IMR-90 (cell line): ENCODE data around the gene OPCML. TPM values are rescaled to one million over a fixed set of nuclear protein-coding genes. Genes with fewer than 3 reads are reported as not detected.

ENCODE experiments used
- ATAC-seq: fragments of 200-7000 bp; cut with Tn5 transposase; 2 replicates; pipeline ENCODE4 v1.9.1; 2020; ENCODE audit warnings: low read depth, mild to moderate bottlenecking, moderate library complexity
- BruUV-seq: library from RNA; stranded (reverse); fragments of 400-500 nt; replicated peaks from 2 replicates; lab custom pipeline; 2021; lab: Mats Ljungman, UMichigan
- CTCF ChIA-PET: fragments of 300-600 bp; formaldehyde crosslinking; extraction: SDS; loops from one replicate; lab custom pipeline; 2021; ENCODE audit warnings: antibody characterized with exemption; lab: Yijun Ruan, JAX
- POLR2A ChIA-PET: fragments of 300-600 bp; sonication (Branson Sonifier 250); formaldehyde crosslinking; loops from one replicate; lab custom pipeline; 2022; ENCODE audit warnings: antibody characterized with exemption; ENCODE audit not compliant: unreplicated experiment; lab: Charles Lee
- DNase-seq: peaks from one replicate; pipeline ENCODE4 v3.0.0; 2013
- H2AFZ ChIP-seq: replicated peaks from 2 replicates; pipeline ENCODE3; 2013; ENCODE audit warnings: low read length, mild to moderate bottlenecking; ENCODE audit not compliant: poor library complexity
- H2AK5ac ChIP-seq: 2 replicates; pipeline ENCODE4 v1.6.1; 2013; ENCODE audit warnings: low read depth, low read length, inconsistent platforms
- H2AK9ac ChIP-seq: replicated peaks from 2 replicates; pipeline ENCODE3; 2013; ENCODE audit warnings: mild to moderate bottlenecking, low read depth, low read length, moderate library complexity; ENCODE audit not compliant: poor library complexity
- H2BK120ac ChIP-seq: 2 replicates; pipeline ENCODE4 v1.6.1; 2013; ENCODE audit warnings: low read depth, low read length, inconsistent platforms
- H2BK15ac ChIP-seq: 3 replicates; pipeline ENCODE4 v1.6.1; 2013; ENCODE audit warnings: low read depth, low read length, inconsistent platforms
- H2BK20ac ChIP-seq: 2 replicates; pipeline ENCODE4 v1.6.1; 2013; ENCODE audit warnings: low read depth, mild to moderate bottlenecking, inconsistent platforms, low read length, moderate library complexity
- H2BK5ac ChIP-seq: 2 replicates; pipeline ENCODE4 v1.6.1; 2013; ENCODE audit warnings: mild to moderate bottlenecking, low read depth, low read length, inconsistent platforms; ENCODE audit not compliant: poor library complexity, severe bottlenecking
- H3K14ac ChIP-seq: replicated peaks from 2 replicates; pipeline ENCODE4 v1.6.1; 2013; ENCODE audit warnings: low read depth, low read length, inconsistent platforms
- H3K18ac ChIP-seq: 2 replicates; pipeline ENCODE4 v1.6.1; 2013; ENCODE audit warnings: low read depth, low read length, control low read depth
- H3K23ac ChIP-seq: 2 replicates; pipeline ENCODE4 v1.6.1; 2013; ENCODE audit warnings: low read depth, low read length, inconsistent platforms
- H3K27ac ChIP-seq: 2 replicates; pipeline ENCODE4 v1.5.1; 2013; ENCODE audit warnings: mild to moderate bottlenecking, control low read depth, low read length; ENCODE audit not compliant: insufficient read depth
- H3K27me3 ChIP-seq: 2 replicates; pipeline ENCODE4 v1.6.1; 2013; ENCODE audit warnings: low read length; ENCODE audit not compliant: control insufficient read depth, insufficient read depth
- H3K36me3 ChIP-seq: 2 replicates; pipeline ENCODE4 v1.6.1; 2013; ENCODE audit warnings: low read length, mixed read lengths; ENCODE audit not compliant: control insufficient read depth, insufficient read depth
- H3K4ac ChIP-seq: 2 replicates; pipeline ENCODE4 v1.6.1; 2013; ENCODE audit warnings: low read depth, low read length, inconsistent platforms
- H3K4me1 ChIP-seq: 2 replicates; pipeline ENCODE4 v1.6.1; 2013; ENCODE audit warnings: low read length, mixed read lengths; ENCODE audit not compliant: control insufficient read depth, insufficient read depth
- H3K4me2 ChIP-seq: 2 replicates; pipeline ENCODE4 v1.6.1; 2013; ENCODE audit warnings: low read depth, mild to moderate bottlenecking, control low read depth, low read length, moderate library complexity
- H3K4me3 ChIP-seq: 2 replicates; pipeline ENCODE4 v1.5.1; 2013; ENCODE audit warnings: low read depth, mild to moderate bottlenecking, control low read depth, low read length, moderate library complexity; ENCODE audit not compliant: insufficient read depth
- H3K56ac ChIP-seq: 2 replicates; pipeline ENCODE4 v1.6.1; 2013; ENCODE audit warnings: low read length, inconsistent platforms; ENCODE audit not compliant: insufficient read depth; ENCODE audit errors: extremely low read depth
- H3K79me1 ChIP-seq, 2 experiments: 2 replicates each; pipeline ENCODE4 v1.6.1; 2013; ENCODE audit warnings: low read length in 2 of 2, inconsistent platforms in 1 of 2, low read depth in 1 of 2
- H3K9ac ChIP-seq: 2 replicates; pipeline ENCODE4 v1.6.1; 2013; ENCODE audit warnings: low read depth, low read length, control low read depth
- H3K9me1 ChIP-seq: 2 replicates; pipeline ENCODE4 v1.6.1; 2013; ENCODE audit warnings: low read length, inconsistent platforms; ENCODE audit not compliant: insufficient read depth
- H3K9me3 ChIP-seq: 2 replicates; pipeline ENCODE4 v1.6.1; 2013; ENCODE audit warnings: low read length; ENCODE audit not compliant: control insufficient read depth, insufficient read depth
- H4K20me1 ChIP-seq: 2 replicates; pipeline ENCODE4 v1.6.1; 2013; ENCODE audit warnings: low read length, inconsistent platforms; ENCODE audit not compliant: insufficient read depth
- H4K5ac ChIP-seq: 2 replicates; pipeline ENCODE4 v1.6.1; 2013; ENCODE audit warnings: mild to moderate bottlenecking, low read depth, low read length, control low read depth
- H4K8ac ChIP-seq, 2 experiments: 2 replicates each; pipeline ENCODE4 v1.6.1; 2013; ENCODE audit warnings: low read depth in 2 of 2, low read length in 2 of 2, control low read depth in 1 of 2, inconsistent platforms in 1 of 2
- H4K91ac ChIP-seq: 2 replicates; pipeline ENCODE4 v1.6.1; 2013; ENCODE audit warnings: low read depth, low read length, inconsistent platforms; ENCODE audit not compliant: insufficient read depth
- CEBPB ChIP-seq: IDR thresholded peaks from 2 replicates; pipeline ENCODE4 v1.6.1; 2012; ENCODE audit warnings: low read depth, low read length, improper control_type of control experiment
- CHD1 ChIP-seq: IDR thresholded peaks from 2 replicates; pipeline ENCODE4 v1.6.1; 2012; ENCODE audit warnings: low read depth, low read length, improper control_type of control experiment
- MXI1 ChIP-seq: IDR thresholded peaks from 2 replicates; pipeline ENCODE4 v1.6.1; 2012; ENCODE audit warnings: low read depth, mild to moderate bottlenecking, low read length, moderate library complexity, borderline replicate concordance
- NFE2L2 ChIP-seq: fragments of 150-350 bp; IDR thresholded peaks from 2 replicates; pipeline ENCODE4 v1.6.1; 2016; ENCODE audit warnings: low read depth, mild to moderate bottlenecking, low read length
- RAD21 ChIP-seq: IDR thresholded peaks from 2 replicates; pipeline ENCODE4 v1.6.1; 2012; ENCODE audit warnings: low read length, improper control_type of control experiment
- RFX5 ChIP-seq: IDR thresholded peaks from 2 replicates; pipeline ENCODE4 v1.8.0; 2012; ENCODE audit warnings: low read depth, mild to moderate bottlenecking, low read length, moderate library complexity
- SMC3 ChIP-seq: fragments of 150-350 bp; IDR thresholded peaks from 2 replicates; pipeline ENCODE4 v1.6.1; 2016; ENCODE audit warnings: low read depth, mild to moderate bottlenecking, antibody characterized with exemption, low read length, moderate library complexity
- USF2 ChIP-seq: fragments of 150-350 bp; IDR thresholded peaks from 2 replicates; pipeline ENCODE4 v1.6.1; 2017; ENCODE audit warnings: mild to moderate bottlenecking, antibody characterized with exemption, low read length, low read depth
- WGBS, 2 experiments: methylation state at CpG; one replicate each; pipeline versions ENCODE4 v1.1.5 to v1.1.7; 2013; ENCODE audit warnings: missing lambda C conversion rate in 2 of 2; ENCODE audit not compliant: insufficient read length in 1 of 2; ENCODE audit errors: extremely low coverage in 2 of 2; 5-methylcytosine and 5-hydroxymethylcytosine counted together
- dilution Hi-C: fragments of 300-500 bp; cut with HindIII; formaldehyde crosslinking; loops from one replicate; pipeline ENCODE4 v1.14.3; 2018; ENCODE audit warnings: low sequenced_read_pairs; ENCODE audit not compliant: unreplicated experiment
- in situ Hi-C: fragments of 300-500 bp; cut with MboI; formaldehyde crosslinking; loops from 3 replicates; pipeline ENCODE4 v1.14.3; 2019; ENCODE audit warnings: low sequenced_read_pairs, inconsistent platforms, mixed read lengths
- intact Hi-C: fragments of 100-400 bp; cut with micrococcal nuclease; formaldehyde crosslinking; loops from 2 replicates; pipeline ENCODE4 v1.10.0; 2022
- polyA plus RNA-seq, 3 experiments: library from polyadenylated mRNA; depleted of rRNA; stranded (reverse); fragments of >200 nt; gene quantifications; 2 replicates each; pipeline ENCODE4 v1.2.3, GENCODE V29; 2012; ENCODE audit warnings: low replicate concordance in 1 of 3
- total RNA-seq: library from RNA; depleted of rRNA; stranded (reverse); fragments of >200 nt; gene quantifications from 2 replicates; pipeline ENCODE4 v1.2.3, GENCODE V29; 2012

Gene OPCML
- total and polyA plus RNA-seq, 2 of the 4 experiments (the other 2 are of a cell fraction) = under 0.01 to 2.6 TPM

DNA sequence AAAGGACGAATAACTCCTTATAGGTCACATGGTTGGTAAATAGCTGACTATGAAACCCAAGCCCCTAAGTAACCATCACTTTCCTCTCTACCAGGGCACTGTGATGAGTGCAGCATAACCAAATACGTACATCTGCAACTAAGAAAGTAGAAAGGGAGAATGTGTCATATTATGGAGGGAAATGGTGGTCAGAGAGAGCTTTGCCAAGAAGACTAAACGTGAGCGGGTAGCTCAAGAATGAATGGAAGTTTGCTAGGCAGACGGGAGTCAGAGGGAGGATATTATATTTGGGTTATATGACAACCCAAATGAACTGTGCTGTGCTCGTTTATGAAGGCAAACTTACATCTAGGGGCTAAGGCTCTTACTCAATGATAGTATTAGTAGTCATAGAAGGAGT, 537.3 kb downstream of the OPCML start:
- Histone ChIP-seq H3K36me3 (no peaks in the 10 kb centered on the region), H4K5ac (no peak overlapping the region), H2BK120ac (no peak overlapping the region), H3K4me2 (no peak overlapping the region), H3K9me3 (no peaks in the 10 kb centered on the region), H3K14ac (no peak overlapping the region), H3K4me3 (no peak overlapping the region), H3K23ac (no peak overlapping the region), H4K8ac (no peak overlapping the region), H3K4ac (no peak overlapping the region), H3K56ac (no peak overlapping the region), H3K4me1 (no peaks in the 10 kb centered on the region), H3K27ac (no peak overlapping the region), H3K18ac (no peak overlapping the region), H2BK5ac (no peak overlapping the region), H2BK15ac (no peak overlapping the region), H3K27me3 (peaks cover 3% of the 10 kb centered on the region; the same call in 1 of the 2 replicates), H2AK9ac (no peak overlapping the region), H2AFZ (no peak overlapping the region), H2BK20ac (no peak overlapping the region), H3K9me1 (no peaks in the 10 kb centered on the region), H3K9ac (no peak overlapping the region), H4K20me1 (no peaks in the 10 kb centered on the region), H2AK5ac (no peak overlapping the region), H3K79me1 (no peaks in the 10 kb centered on the region), H4K91ac (no peak overlapping the region)
- no TSS peak for BruUV-seq
- in situ Hi-C loops = no loop called here
- no peak for TF ChIP-seq USF2
- no peak for TF ChIP-seq CHD1
- TF ChIP-seq RFX5 = no peak
- no peak for TF ChIP-seq CEBPB
- TF ChIP-seq SMC3 = no peak
- TF ChIP-seq RAD21 = no peak
- TF ChIP-seq NFE2L2 = no peak
- no peak for TF ChIP-seq MXI1
- ATAC-seq (no peak), DNase-seq (no peak)
- ChIA-PET POLR2A (no interaction called here), CTCF (no interaction called here)
- dilution Hi-C loops = no loop called here
- WGBS, 2 experiments = no CpG with 5 or more reads among the region's 6 CpGs
- intact Hi-C loops = no loop called here
